CD4-positive, alpha-beta T cell treated with Interleukin-15 for 4 hours (primary cell): ENCODE results near the gene NPAS3.

ENCODE experiments used
- DNase-seq: peaks from one replicate; pipeline ENCODE4 v3.0.0-alpha.2; 2020; ENCODE audit warnings: low spot score

Gene NPAS3

GRCh38 chr14:32940711-32941667 lies 2.3 kb downstream of the NPAS3 start:
- DNase-seq: no peak

- no peak for DNase-seq
Observed at GRCh38 chr14:32941668-32942065, 3.0 kb downstream of the NPAS3 start.

GRCh38 chr14:32947081-32947480 lies 8.4 kb downstream of the NPAS3 start:
- DNase-seq: no peak

- DNase-seq: no peak
Observed at GRCh38 chr14:32947792-32948191, 9.1 kb downstream of the NPAS3 start.

GRCh38 chr14:32950584-32950983 lies 11.9 kb downstream of the NPAS3 start:
- no peak for DNase-seq

GRCh38 chr14:32967421-32967820 lies 28.7 kb downstream of the NPAS3 start:
- DNase-seq: no peak

- DNase-seq: no peak
Observed at GRCh38 chr14:32968972-32969544, 30.4 kb downstream of the NPAS3 start.

- no peak for DNase-seq
Observed at GRCh38 chr14:32977913-32978312, 39.2 kb downstream of the NPAS3 start.

- no peak for DNase-seq
Observed at GRCh38 chr14:32978691-32979255, 40.1 kb downstream of the NPAS3 start.

GRCh38 chr14:32980178-32980901 lies 41.7 kb downstream of the NPAS3 start:
- no peak for DNase-seq

- no peak for DNase-seq
Observed at GRCh38 chr14:32980902-32981501, 42.3 kb downstream of the NPAS3 start.

GRCh38 chr14:32984241-32984930 lies 45.7 kb downstream of the NPAS3 start:
- DNase-seq: no peak

GRCh38 chr14:32985866-32986265 lies 47.2 kb downstream of the NPAS3 start:
- no peak for DNase-seq

- DNase-seq: no peak
Observed at GRCh38 chr14:32986791-32987540, 48.3 kb downstream of the NPAS3 start.

- no peak for DNase-seq
Observed at GRCh38 chr14:32991691-32992090, 53.0 kb downstream of the NPAS3 start.

GRCh38 chr14:32993921-32994320 lies 55.2 kb downstream of the NPAS3 start:
- no peak for DNase-seq

GRCh38 chr14:32996343-32996742 lies 57.7 kb downstream of the NPAS3 start:
- no peak for DNase-seq

- DNase-seq: no peak
Observed at GRCh38 chr14:32998433-32998832, 59.8 kb downstream of the NPAS3 start.

- DNase-seq: no peak
Observed at GRCh38 chr14:33009673-33010072, 71.0 kb downstream of the NPAS3 start.

- no peak for DNase-seq
Observed at GRCh38 chr14:33010495-33010894, 71.8 kb downstream of the NPAS3 start.

- DNase-seq: no peak
Observed at GRCh38 chr14:33014710-33015109, 76.0 kb downstream of the NPAS3 start.
